SH-SY5Y (cell line): Measurements from ENCODE around the gene DDX20.

Experiments
- GATA2 ChIP-seq: IDR thresholded peaks from 2 replicates; pipeline ENCODE4 v1.6.1; 2011; ENCODE audit warnings: mild to moderate bottlenecking, low read depth, low read length
- GATA3 ChIP-seq: IDR thresholded peaks from 2 replicates; pipeline ENCODE4 v1.6.1; 2011; ENCODE audit warnings: low read depth, mild to moderate bottlenecking, low read length, moderate library complexity

- no peak for TF ChIP-seq GATA2
- TF ChIP-seq GATA3, result no peak
Measured at GRCh38 chr1:111737216-111738132, 18.2 kb upstream of the DDX20 start.
